Measurements from ENCODE around the gene KCNH6.
A peak's percentile ranks its signal among the peaks of the same experiment; 100 is the strongest.

Gene KCNH6

DNA sequence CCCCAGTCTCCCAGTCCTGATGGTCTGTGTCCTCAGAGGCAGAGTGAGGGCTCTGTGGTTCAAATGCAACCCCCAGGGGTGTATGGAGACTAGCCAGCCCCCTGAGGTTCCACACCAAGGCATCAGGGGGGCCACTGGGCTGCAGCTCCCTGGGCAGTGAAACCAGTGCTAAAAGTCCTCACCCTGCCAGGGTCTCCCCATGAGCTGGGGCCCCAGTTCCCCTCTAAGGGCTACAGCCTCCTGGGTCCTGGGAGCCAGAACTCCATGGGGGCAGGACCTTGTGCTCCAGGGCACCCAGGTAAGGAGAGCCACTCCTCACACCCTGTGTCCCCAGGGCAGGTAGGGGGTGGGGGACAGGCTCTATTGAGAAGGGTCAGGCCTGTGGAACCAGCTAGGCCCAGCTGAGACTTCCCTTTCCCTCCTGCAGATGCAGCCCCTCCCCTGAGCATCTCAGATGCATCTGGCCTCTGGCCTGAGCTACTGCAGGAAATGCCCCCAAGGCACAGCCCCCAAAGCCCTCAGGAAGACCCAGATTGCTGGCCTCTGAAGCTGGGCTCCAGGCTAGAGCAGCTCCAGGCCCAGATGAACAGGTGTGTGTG is 20.8 kb downstream of the KCNH6 start:
- no peak overlapping the region for H3K4me3 ChIP-seq (ENCODE audit: low read depth, low read length)
- H3K4me1 ChIP-seq (ENCODE audit: control insufficient read depth, insufficient read depth, low read length) = no peaks in the 10 kb centered on the region
- POLR2A ChIA-PET = interaction anchor here (0.6 kb wide), 1 partner anchor 29 kb away, joined by 3 read pairs; no protein-coding TSS in a partner anchor
- CTCF ChIA-PET = interaction anchor here (0.7 to 2.6 kb wide), 3 partner anchors 21 to 292 kb away, joined by 3 to 10 read pairs (median 4); no protein-coding TSS in a partner anchor
- no peak overlapping the region for H3K27ac ChIP-seq (ENCODE audit: extremely low read depth, low read depth, low read length)
- no peaks in the 10 kb centered on the region for H3K36me3 ChIP-seq (ENCODE audit: control insufficient read depth in 2 of 2, insufficient read depth in 1 of 2, low read length in 2 of 2)
- H3K9me3 ChIP-seq (ENCODE audit: control insufficient read depth, insufficient read depth, low read depth, low read length) = no peaks in the 10 kb centered on the region
- TF ChIP-seq ZNF292 (tag by site-specific recombination; IDR thresholded peaks at IDR 0.05; ENCODE audit: borderline replicate concordance, low read depth) (no peak), GLIS1 (tag by site-specific recombination; IDR thresholded peaks at IDR 0.05) (peak; percentile 28; the same call in 1 of the 2 replicates), ZIC2 (tag by site-specific recombination; IDR thresholded peaks at IDR 0.05) (peak; percentile 40)

DNA sequence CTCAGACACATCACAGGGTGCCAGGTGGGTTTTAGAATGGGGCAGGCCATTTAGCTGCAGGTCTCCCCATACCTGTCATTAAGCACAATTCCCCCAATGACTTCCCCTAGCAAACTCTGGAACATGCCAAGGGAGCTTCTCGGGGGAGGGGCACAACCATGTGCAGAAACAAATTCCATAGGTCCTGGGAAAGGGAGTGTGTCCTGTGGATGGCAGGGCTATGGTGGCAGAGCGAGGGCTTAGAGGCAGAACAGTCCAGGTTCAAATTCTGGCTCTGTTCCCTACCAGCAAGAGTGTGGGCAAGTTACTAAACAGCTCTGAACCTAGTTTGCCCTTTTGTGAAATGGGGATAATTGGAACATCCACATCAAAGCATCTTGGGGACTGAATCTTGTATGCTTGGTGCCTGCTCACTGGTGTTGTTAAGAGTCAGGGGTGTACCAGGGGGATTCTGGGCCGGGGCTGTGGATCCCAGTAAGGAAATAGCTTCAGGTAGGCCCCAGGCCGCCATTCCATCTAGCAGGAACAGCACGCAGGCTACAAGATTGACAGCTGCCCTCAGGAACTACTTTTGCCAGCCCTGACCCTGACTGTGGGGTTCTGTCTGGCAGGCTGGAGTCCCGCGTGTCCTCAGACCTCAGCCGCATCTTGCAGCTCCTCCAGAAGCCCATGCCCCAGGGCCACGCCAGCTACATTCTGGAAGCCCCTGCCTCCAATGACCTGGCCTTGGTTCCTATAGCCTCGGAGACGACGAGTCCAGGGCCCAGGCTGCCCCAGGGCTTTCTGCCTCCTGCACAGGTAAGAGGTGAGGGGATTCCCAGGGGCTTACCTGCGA is 21.5 kb downstream of the KCNH6 start:
- H3K4me1 ChIP-seq (ENCODE audit: control insufficient read depth, insufficient read depth, low read length) = 0 out of 2 replicates have a peak, but pooled peaks cover 2% of the 10 kb centered on the region
- no peaks in the 10 kb centered on the region for H3K9me3 ChIP-seq (ENCODE audit: control insufficient read depth, insufficient read depth, low read depth, low read length)
- H3K27ac ChIP-seq (ENCODE audit: extremely low read depth, low read depth, low read length) = no peak overlapping the region
- no peak overlapping the region for H3K4me3 ChIP-seq (ENCODE audit: low read depth, low read length)
- ChIA-PET CTCF (interaction anchor here (0.5 to 2.6 kb wide), 3 partner anchors 20 to 187 kb away, joined by 3 to 10 read pairs (median 3); no protein-coding TSS in a partner anchor), POLR2A (no interaction called here)
- no peaks in the 10 kb centered on the region for H3K36me3 ChIP-seq (ENCODE audit: control insufficient read depth in 2 of 2, insufficient read depth in 1 of 2, low read length in 2 of 2)
- TF ChIP-seq, protein P1, sequence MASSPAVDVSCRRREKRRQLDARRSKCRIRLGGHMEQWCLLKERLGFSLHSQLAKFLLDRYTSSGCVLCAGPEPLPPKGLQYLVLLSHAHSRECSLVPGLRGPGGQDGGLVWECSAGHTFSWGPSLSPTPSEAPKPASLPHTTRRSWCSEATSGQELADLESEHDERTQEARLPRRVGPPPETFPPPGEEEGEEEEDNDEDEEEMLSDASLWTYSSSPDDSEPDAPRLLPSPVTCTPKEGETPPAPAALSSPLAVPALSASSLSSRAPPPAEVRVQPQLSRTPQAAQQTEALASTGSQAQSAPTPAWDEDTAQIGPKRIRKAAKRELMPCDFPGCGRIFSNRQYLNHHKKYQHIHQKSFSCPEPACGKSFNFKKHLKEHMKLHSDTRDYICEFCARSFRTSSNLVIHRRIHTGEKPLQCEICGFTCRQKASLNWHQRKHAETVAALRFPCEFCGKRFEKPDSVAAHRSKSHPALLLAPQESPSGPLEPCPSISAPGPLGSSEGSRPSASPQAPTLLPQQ (tag by site-specific recombination; IDR thresholded peaks at IDR 0.05) = no peak
- TF ChIP-seq ZNF600 (tag by site-specific recombination; IDR thresholded peaks at IDR 0.05) (peak; percentile 87), ZNF221 (tag by site-specific recombination; IDR thresholded peaks at IDR 0.05; ENCODE audit: borderline replicate concordance) (no peak)

DNA sequence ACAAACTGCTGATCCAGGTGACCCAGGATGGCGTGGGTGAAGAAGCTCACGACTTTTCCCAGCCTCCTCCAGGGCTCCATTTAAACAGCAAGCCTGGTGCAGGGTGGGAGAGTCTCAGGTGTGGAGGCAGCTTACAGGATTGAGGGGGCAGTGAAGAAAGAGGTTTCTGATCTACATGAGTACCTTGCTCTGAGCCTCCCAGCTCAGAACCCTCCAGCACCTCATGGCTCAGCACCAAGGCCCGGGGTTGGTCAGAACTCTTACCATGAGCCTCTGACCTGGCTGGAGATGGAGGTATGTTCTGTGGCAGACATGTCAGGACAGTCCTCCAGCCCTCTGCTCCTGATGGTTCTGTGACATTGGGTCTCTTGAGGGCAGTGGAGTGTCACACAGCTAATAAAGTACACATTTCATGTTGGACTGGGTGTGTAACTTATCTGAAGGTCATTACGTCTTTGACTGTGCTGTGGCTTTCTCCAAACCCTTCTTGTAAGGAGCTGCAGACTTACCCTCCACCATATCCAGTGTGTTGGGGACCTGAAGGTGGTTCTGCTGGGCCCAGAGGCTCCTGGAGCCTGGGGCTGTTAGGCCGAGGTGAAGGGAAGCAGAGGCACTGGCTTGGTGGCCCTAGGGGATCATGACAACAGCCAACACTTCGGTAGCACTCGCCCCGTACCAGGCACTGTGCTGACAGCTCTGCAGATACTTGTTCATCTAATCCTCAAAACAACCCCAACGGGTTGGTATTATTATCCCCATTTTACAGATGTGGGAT is 23.3 kb downstream of the KCNH6 start:
- Histone ChIP-seq H3K4me3 (ENCODE audit: low read depth, low read length) (no peak overlapping the region), H3K36me3 (ENCODE audit: control insufficient read depth in 2 of 2, insufficient read depth in 1 of 2, low read length in 2 of 2) (no peaks in the 10 kb centered on the region), H3K27ac (ENCODE audit: extremely low read depth, low read depth, low read length) (no peak overlapping the region), H3K9me3 (ENCODE audit: control insufficient read depth, insufficient read depth, low read depth, low read length) (no peaks in the 10 kb centered on the region), H3K4me1 (ENCODE audit: control insufficient read depth, insufficient read depth, low read length) (0 out of 2 replicates have a peak, but pooled peaks cover 2% of the 10 kb centered on the region)
- TF ChIP-seq ZNF19 (tag by site-specific recombination; IDR thresholded peaks at IDR 0.05; ENCODE audit: low read depth) = no peak
- TF ChIP-seq ZNF776 (tag by site-specific recombination; IDR thresholded peaks at IDR 0.05; ENCODE audit: borderline replicate concordance) = no peak
- TF ChIP-seq ZNF792 (tag by site-specific recombination; IDR thresholded peaks at IDR 0.05) = no peak
- peak; percentile 94 for TF ChIP-seq ZNF664 (tag by site-specific recombination; IDR thresholded peaks at IDR 0.05)
- TF ChIP-seq GLIS1 (tag by site-specific recombination; IDR thresholded peaks at IDR 0.05) = no peak
- CTCF ChIA-PET = interaction anchor here (0.7 to 2.6 kb wide), 3 partner anchors 65 to 859 kb away, joined by 3 to 10 read pairs (median 4); no protein-coding TSS in a partner anchor
- POLR2A ChIA-PET = interaction anchor here (0.8 kb wide), 1 partner anchor 11 kb away, joined by 3 read pairs; no protein-coding TSS in a partner anchor

DNA sequence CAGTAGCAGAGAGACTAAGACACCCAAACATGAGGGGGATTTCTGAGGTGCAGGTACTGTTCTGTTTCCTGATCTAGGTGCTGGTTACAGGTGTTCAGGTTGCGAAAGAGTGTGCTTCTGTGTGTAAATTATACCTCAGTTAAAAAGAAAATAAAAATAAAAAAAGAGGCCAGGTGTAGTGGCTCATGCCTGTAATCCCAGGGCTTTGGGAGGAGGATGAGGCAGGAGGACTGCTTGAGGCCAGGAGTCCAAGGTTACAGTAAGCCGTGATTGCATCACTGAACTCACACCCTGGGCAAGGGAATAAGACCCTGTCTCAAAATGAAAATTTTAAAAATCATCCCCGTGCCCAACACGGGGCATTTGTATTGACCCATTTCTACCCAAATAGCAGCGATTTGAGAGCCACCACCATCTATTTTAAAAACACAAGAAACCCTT is 23.9 kb downstream of the KCNH6 start:
- no peak overlapping the region for H3K4me3 ChIP-seq (ENCODE audit: low read depth, low read length)
- no peak overlapping the region for H3K27ac ChIP-seq (ENCODE audit: extremely low read depth, low read depth, low read length)
- no peaks in the 10 kb centered on the region for H3K36me3 ChIP-seq (ENCODE audit: control insufficient read depth in 2 of 2, insufficient read depth in 1 of 2, low read length in 2 of 2)
- no peaks in the 10 kb centered on the region for H3K9me3 ChIP-seq (ENCODE audit: control insufficient read depth, insufficient read depth, low read depth, low read length)
- POLR2A ChIA-PET = no interaction called here
- H3K4me1 ChIP-seq (ENCODE audit: control insufficient read depth, insufficient read depth, low read length) = peaks cover 5% of the 10 kb centered on the region; the same call in 1 of the 2 replicates
- TF ChIP-seq TRIM28 (IDR thresholded peaks at IDR 0.05; ENCODE audit: borderline replicate concordance, low read length) (no peak), SCRT2 (tag by site-specific recombination; IDR thresholded peaks at IDR 0.05) (peak; percentile 61), ZNF664 (tag by site-specific recombination; IDR thresholded peaks at IDR 0.05) (peak; percentile 4; the same call in 1 of the 2 replicates)
- CTCF ChIA-PET = interaction anchor here (0.7 kb wide), 1 partner anchor 860 kb away, joined by 4 read pairs; no protein-coding TSS in a partner anchor
